ENCODE results near the gene XG.
"Not testable (repeated sequence)": the region's sequence is repeated elsewhere in the genome, so short reads cannot be mapped to it uniquely, and the experiment has no call there.

XG gene

DNA sequence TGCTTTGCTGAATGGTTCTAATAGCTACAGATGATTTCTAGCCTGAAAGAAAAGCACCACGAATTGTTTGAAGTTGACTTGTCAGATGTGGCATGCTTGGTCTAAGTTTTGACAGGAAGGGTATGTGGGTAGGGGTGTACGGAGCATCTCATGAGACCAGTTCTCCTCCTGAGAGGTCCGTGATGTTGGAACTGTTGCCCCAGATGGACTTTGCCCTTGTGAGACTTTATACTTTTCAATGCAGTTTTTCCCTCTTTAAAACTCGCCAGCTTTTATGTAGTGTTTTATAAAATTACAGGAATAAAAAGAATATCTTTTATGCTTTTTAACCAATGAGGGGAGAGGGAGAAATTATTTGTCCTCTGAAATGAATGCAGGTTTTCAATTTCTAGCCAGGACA, 16.6 kb upstream of the XG start:
- no peak for DNase-seq

GRCh38 chrX:2740672-2741071, 11.2 kb upstream of the XG start:
- no peak for DNase-seq

DNA sequence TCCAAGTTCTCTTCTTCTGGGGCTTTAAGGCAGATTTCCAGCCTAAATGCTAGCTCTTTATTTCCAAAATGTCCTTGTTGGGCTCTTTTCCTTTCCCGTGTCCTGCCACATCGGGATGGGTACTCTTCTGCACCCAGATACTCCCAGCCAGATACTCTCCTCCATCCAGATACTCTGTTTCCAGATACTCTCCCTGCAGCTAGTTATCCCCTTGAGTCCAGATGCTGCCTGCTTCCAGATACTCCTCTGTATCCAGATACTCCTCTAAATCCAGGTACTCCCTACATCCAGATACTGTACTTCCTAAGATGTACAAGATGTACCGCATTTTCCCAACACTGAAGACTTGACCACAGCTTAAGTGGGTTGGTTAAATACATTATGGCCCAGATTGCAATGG, 10.5 kb upstream of the XG start:
- no peak for DNase-seq

DNA sequence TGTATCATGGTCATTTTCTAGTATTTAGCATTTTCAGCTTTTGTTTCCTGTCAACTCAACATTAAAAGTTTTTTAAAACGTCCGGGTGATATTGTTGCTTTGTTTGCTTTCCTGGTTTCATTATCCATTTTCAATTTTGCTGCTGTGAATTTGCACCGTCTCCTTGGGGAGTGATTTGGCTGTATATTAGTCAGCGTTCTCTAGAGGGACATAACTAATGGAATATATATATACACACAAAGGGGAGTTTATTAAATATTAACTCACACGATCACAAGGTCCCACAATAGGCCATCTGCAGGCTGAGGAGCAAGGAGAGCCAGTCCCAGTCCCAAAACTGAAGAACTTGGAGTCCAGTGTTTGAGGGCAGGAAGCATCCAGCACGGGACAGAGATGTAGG, 5.6 kb upstream of the XG start:
- not testable (repeated sequence) for DNase-seq

GRCh38 chrX:2748171-2748814, 3.5 kb upstream of the XG start:
- no peak for DNase-seq

- DNase-seq, result no peak
These were observed 3.0 kb upstream of the XG start for GRCh38 chrX:2748815-2749188.

- DNase-seq, result no peak
These were observed 549 bp upstream of the XG start for GRCh38 chrX:2751291-2751690.

DNA sequence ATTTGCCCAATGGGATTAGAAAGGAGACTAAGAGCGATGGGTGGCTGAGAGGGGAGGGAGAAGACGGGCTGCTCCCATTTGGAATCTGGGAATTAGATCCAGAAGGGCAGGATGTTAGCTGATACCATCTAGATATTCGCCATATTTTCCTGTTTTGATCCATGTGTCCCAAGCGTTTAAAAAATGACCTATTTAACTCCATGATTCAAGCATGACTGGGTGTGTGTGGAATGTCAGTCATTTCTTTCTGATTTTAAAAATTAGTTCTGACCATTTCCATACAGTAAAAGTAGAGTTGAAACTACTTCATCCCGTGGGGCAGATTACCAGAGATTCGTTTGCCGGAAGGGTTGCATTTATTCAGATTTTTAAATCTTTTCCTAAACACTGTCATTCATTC, 601 bp downstream of the XG start:
- DNase-seq, result not testable (repeated sequence)

GRCh38 chrX:2755163-2755715, 3.4 kb downstream of the XG start:
- DNase-seq, result not testable (repeated sequence)

GRCh38 chrX:2756548-2756947, 4.7 kb downstream of the XG start:
- no peak for DNase-seq

- no peak for DNase-seq
These were observed 9.4 kb downstream of the XG start for GRCh38 chrX:2761246-2761645.

GRCh38 chrX:2762671-2763070, 10.8 kb downstream of the XG start:
- DNase-seq, result not testable (repeated sequence)

DNA sequence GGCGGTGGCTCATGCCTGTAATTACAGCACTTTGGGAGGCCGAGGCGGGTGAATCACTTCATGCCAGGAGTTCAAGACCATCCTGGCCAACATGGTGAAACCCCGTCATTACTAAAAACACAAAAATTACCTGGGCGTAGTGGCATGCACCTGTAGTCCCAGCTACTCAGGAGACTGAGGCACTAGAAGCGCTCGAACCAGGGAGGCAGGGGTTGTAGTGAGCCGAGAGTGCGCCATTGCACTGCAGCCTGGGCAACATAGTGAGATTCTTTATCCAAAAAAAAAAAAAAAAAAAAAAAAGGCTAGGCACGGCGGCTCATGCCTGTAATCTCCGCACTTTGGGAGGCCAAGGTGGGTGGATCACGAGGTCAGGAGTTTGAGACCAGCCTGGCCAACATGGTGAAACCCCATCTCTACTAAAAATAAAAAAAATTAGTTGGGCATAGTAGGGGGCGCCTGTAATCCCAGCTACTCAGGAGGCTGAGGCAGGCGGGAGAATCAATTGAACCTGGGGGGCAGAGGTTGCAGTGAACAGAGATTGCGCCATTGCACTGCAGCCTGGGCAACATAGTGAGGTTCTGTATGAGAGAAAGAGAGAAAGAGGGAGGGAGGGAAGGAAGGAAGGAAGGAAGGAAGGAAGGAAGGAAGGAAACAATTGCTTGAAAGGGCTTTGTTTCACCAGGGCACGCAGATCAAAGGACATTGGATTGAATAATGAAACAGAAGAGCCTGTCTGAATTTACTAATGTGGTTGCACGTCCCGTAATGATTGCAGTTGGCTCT, 13.1 kb downstream of the XG start:
- not testable (repeated sequence) for DNase-seq

GRCh38 chrX:2765549-2765830, 13.7 kb downstream of the XG start:
- DNase-seq, result no peak

GRCh38 chrX:2766906-2767305, 15.1 kb downstream of the XG start:
- DNase-seq, result peak; percentile 42

DNA sequence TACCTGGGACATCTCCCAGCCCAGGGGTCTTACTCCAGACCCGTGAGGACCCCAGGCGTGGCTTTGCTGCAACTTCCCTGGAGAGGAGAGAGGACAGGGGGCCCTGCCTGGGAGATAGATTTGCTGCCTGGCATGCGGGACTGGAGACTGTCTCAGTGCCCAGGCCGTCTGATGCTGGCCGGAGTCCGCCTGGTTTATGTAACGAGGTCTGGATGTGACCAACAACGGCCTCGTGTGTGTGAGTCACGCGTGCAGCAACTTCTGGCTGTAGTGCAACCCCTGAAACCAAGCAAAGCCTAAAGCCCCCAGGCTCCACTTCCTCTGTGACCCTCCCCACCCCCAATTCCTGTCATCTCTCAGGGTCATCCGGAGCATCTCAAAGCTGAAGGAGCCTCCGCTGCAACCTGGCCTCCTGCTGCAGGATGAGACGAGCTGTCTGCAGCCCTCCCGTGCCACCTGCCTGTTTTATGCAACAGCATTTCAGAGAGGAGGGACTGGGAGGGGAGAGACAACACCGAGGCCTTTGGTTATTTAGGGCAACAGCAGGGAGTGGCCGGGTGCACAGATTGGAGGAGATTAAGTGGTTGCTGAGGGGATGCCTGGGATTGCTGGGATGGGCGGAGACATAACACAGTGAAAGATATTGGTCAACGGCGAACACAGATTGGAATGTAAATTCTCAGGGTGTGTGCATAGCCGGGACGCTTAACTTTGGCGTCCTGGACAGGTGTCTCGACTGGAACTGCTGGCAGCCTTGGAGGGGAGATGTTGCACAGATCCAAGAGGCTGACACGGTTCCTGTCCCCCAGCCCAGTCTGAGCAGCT, 16.0 kb downstream of the XG start:
- no peak for DNase-seq

DNA sequence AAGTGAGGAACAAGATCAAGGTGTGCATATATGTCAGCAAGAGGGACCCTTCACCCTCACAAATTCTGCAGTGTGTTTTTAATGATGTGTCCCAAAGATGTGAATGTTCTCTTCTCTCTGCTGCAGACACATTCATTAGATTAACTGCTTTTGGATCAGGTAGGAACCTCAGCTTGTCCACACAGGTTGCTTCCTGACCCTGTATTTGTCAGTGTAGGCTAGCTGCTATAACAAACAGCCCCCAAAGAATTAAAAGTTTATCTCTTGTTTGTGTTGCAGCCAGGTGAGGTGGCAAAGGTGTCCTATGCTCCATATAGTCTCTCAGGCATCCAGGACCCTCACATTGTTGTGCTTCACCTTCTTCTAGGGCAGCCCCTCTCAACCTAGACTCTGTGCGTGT, 17.8 kb downstream of the XG start:
- DNase-seq, result no peak

DNA sequence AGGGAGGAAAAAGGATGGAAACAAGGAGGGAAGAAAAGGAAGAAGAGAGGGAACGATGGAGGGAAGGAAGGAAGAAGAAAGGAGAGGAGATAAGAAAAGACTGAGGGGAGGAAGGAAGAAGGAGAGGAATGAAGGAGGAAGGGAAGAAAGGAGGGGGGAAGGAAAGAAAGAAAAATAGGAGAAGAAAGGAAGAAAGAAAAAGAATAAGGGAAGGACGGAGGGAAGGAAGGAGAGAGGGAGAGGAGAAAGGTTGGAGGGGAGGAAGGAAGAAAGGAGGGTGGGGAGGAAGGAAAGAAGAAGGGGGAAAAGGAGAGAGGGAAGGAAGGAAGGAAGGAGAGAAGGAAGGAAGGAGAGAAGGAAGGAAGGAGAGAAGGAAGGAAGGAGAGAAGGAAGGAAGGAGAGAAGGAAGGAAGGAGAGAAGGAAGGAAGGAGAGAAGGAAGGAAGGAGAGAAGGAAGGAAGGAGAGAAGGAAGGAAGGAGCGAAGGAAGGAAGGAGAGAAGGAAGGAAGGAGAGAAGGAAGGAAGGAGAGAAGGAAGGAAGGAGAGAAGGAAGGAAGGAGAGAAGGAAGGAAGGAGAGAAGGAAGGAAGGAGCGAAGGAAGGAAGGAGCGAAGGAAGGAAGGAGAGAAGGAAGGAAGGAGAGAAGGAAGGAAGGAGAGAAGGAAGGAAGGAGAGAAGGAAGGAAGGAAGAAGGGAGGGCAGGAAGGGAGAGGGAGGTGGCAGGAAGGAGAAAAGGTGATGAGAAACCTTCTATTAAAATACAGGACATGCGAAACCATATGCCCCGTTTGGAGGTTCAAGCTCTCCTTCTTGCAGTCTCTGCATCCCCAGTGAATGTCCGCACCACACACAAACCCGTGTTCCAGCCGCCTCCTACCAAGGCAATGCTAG, 21.6 kb downstream of the XG start:
- not testable (repeated sequence) for DNase-seq

- DNase-seq, result no peak
These were observed 22.2 kb downstream of the XG start for GRCh38 chrX:2774057-2774456.

GRCh38 chrX:2774776-2775175, 22.9 kb downstream of the XG start:
- DNase-seq, result no peak

GRCh38 chrX:2780472-2781225, 28.8 kb downstream of the XG start:
- DNase-seq, result not testable (repeated sequence)

DNA sequence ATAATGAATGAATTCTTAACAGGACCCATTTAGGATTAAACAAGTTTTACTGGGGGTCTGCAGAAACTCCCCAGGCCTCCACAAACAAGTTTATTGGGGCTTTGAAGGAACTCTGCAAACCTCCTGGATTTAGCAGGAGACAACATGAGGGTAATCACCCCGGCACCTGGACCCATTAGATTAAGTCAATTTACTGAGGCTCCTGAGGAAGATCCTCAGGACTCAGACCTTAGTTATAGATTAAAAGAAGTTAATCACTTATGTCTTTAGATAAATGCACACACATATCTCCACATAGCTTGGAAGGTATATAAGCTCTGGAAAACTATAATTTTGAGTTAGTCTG, 29.4 kb downstream of the XG start:
- no peak for DNase-seq

Measured in hematopoietic multipotent progenitor cell treated with erythropoietin and hydrocortisone succinate and interleukin-3 and kit ligand, for 4 days (in vitro differentiated cells).